ENCODE results near the gene CCHCR1. TPM values are rescaled to one million over a fixed set of nuclear protein-coding genes. Genes with fewer than 3 reads are reported as not detected.

The CCHCR1 gene
- total and polyA plus RNA-seq, 4 donors = 3.1 to 9.9 (median 6.2) TPM

DNA sequence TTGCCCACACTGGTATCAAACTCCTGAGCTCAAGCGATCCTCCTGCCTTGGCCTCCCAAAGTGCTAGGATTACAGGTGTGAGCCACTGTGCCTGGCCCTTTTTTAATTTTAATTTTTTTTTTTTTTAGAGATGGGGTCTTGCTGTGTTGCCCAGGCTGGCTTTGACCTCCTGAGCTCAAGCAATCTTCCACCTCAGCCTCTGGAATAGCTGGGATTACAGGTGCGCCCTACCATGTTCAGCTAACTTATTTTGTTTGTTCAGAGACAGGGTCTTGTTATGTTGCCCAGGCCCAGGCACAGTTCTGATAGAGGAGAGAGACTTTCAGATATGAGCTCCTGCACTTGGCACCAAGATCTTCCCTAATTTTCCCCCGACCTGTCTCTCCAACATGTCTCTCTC is 26.9 kb downstream of the CCHCR1 start:
- no peaks in the 10 kb centered on the region for H3K4me1 ChIP-seq (ENCODE audit: control insufficient read depth in 4 of 4, insufficient read depth in 4 of 4, low read length in 3 of 4)
- no peaks in the 10 kb centered on the region for H3K27me3 ChIP-seq (ENCODE audit: control insufficient read depth in 4 of 4, insufficient read depth in 4 of 4, low read length in 3 of 4)
- no peak for TF ChIP-seq RAD21 (IDR thresholded peaks at IDR 0.05)
- no peak for TF ChIP-seq RXRA (IDR thresholded peaks at IDR 0.05)
- TF ChIP-seq FOXA2 (IDR thresholded peaks at IDR 0.05) = no peak
- no peak for TF ChIP-seq HNF4G (IDR thresholded peaks at IDR 0.05)
- TF ChIP-seq TAF1 (conservative IDR thresholded peaks at IDR 0.05) = no peak
- TF ChIP-seq, protein P1, sequence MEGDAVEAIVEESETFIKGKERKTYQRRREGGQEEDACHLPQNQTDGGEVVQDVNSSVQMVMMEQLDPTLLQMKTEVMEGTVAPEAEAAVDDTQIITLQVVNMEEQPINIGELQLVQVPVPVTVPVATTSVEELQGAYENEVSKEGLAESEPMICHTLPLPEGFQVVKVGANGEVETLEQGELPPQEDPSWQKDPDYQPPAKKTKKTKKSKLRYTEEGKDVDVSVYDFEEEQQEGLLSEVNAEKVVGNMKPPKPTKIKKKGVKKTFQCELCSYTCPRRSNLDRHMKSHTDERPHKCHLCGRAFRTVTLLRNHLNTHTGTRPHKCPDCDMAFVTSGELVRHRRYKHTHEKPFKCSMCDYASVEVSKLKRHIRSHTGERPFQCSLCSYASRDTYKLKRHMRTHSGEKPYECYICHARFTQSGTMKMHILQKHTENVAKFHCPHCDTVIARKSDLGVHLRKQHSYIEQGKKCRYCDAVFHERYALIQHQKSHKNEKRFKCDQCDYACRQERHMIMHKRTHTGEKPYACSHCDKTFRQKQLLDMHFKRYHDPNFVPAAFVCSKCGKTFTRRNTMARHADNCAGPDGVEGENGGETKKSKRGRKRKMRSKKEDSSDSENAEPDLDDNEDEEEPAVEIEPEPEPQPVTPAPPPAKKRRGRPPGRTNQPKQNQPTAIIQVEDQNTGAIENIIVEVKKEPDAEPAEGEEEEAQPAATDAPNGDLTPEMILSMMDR (IDR thresholded peaks at IDR 0.05; ENCODE audit: low read depth, low read length, missing input control) = no peak
- no peak for TF ChIP-seq JUND (IDR thresholded peaks at IDR 0.05)
- no peak for TF ChIP-seq SP1 (IDR thresholded peaks at IDR 0.05)
- TF ChIP-seq HNF4A (conservative IDR thresholded peaks at IDR 0.05) = no peak
- TF ChIP-seq GABPA (IDR thresholded peaks at IDR 0.05 in 1 of 2, conservative IDR thresholded peaks at IDR 0.05 in 1 of 2) = no peak
- TF ChIP-seq, protein P2, sequence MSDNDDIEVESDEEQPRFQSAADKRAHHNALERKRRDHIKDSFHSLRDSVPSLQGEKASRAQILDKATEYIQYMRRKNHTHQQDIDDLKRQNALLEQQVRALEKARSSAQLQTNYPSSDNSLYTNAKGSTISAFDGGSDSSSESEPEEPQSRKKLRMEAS (IDR thresholded peaks at IDR 0.05) = no peak
- TF ChIP-seq, protein P3, sequence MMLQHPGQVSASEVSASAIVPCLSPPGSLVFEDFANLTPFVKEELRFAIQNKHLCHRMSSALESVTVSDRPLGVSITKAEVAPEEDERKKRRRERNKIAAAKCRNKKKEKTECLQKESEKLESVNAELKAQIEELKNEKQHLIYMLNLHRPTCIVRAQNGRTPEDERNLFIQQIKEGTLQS (IDR thresholded peaks at IDR 0.05) = no peak
- no peak for TF ChIP-seq EGR1 (IDR thresholded peaks at IDR 0.05; ENCODE audit: low read depth in 2 of 2)
- H3K36me3 ChIP-seq (ENCODE audit: control insufficient read depth in 4 of 4, insufficient read depth in 3 of 4, low read depth in 1 of 4, low read length in 3 of 4) = no peaks in the 10 kb centered on the region
- no peak overlapping the region for H3K4me3 ChIP-seq (ENCODE audit: low read depth in 1 of 3, low read length in 3 of 3)
- H3K27ac ChIP-seq (ENCODE audit: low read depth in 1 of 2, low read length in 2 of 2) = no peak overlapping the region
- no peak overlapping the region for H3K9ac ChIP-seq (ENCODE audit: low read depth in 1 of 2, low read length in 2 of 2)
- H3K9me3 ChIP-seq (ENCODE audit: control insufficient read depth in 4 of 4, low read length in 3 of 4) = no peaks in the 10 kb centered on the region
- no peak for DNase-seq (ENCODE audit: low spot score)
- WGBS = 92% methylated on average over 3 of the region's 3 CpGs

DNA sequence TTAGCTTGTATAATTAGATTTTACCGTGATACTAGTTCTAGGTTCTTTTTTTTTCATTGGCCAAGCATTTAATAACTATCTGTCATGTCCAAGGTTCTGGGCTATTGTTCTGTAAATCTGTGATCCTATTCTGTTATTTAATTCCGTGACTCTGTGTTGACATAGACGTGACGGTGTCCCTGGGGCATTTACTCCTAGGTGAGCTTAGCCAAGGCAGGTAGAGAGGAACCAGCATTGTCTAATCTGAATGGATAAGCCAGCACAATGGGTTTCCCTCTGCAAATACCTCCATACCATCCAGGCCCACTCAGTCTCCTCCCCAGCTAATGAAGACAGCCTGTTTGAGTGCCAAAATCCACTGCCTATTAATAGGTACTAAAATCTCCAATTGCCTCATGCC is 28.5 kb downstream of the CCHCR1 start:
- Histone ChIP-seq H3K4me3 (ENCODE audit: low read depth in 1 of 3, low read length in 3 of 3) (no peak overlapping the region), H3K27me3 (ENCODE audit: control insufficient read depth in 4 of 4, insufficient read depth in 4 of 4, low read length in 3 of 4) (no peaks in the 10 kb centered on the region), H3K9me3 (ENCODE audit: control insufficient read depth in 4 of 4, low read length in 3 of 4) (no peaks in the 10 kb centered on the region), H3K4me1 (ENCODE audit: control insufficient read depth in 4 of 4, insufficient read depth in 4 of 4, low read length in 3 of 4) (no peaks in the 10 kb centered on the region), H3K27ac (ENCODE audit: low read depth in 1 of 2, low read length in 2 of 2) (no peak overlapping the region), H3K36me3 (ENCODE audit: control insufficient read depth in 4 of 4, insufficient read depth in 3 of 4, low read depth in 1 of 4, low read length in 3 of 4) (no peaks in the 10 kb centered on the region), H3K9ac (ENCODE audit: low read depth in 1 of 2, low read length in 2 of 2) (no peak overlapping the region)
- no peak for DNase-seq (ENCODE audit: low spot score)
- WGBS = 54% methylated on average over 4 of the region's 4 CpGs
- TF ChIP-seq, protein P1 (IDR thresholded peaks at IDR 0.05; ENCODE audit: low read depth, low read length, missing input control) = no peak
- TF ChIP-seq TAF1 (conservative IDR thresholded peaks at IDR 0.05) (no peak), NR2F2 (IDR thresholded peaks at IDR 0.05) (no peak), FOXA1 (IDR thresholded peaks at IDR 0.05) (no peak), RXRA (IDR thresholded peaks at IDR 0.05) (no peak), EGR1 (IDR thresholded peaks at IDR 0.05; ENCODE audit: low read depth in 2 of 2) (no peak), HNF4G (IDR thresholded peaks at IDR 0.05) (no peak)
